ENCODE results near the gene ACAP1.

ACAP1 gene

GRCh38 chr17:7379134-7379533 is 42.8 kb downstream of the ACAP1 start:
- Histone ChIP-seq H3K4me2 (ENCODE audit: low read length) (no peak overlapping the region), H3K36me3 (ENCODE audit: insufficient read depth, low read length) (no peaks in the 10 kb centered on the region), H3K4me1 (ENCODE audit: insufficient read depth, low read length, severe bottlenecking) (peaks cover 8% of the 10 kb centered on the region), H3K9me2 (ENCODE audit: low read depth, low read length) (no peaks in the 10 kb centered on the region), H3K27me3 (ENCODE audit: insufficient read depth, low read length) (peaks cover 8% of the 10 kb centered on the region; the same call in 1 of the 2 replicates), H3F3A (ENCODE audit: insufficient read depth, low read length) (no peaks in the 10 kb centered on the region), H4K20me1 (ENCODE audit: insufficient read depth, low read length) (no peaks in the 10 kb centered on the region), H3K9me3 (ENCODE audit: low read length) (peaks cover 9% of the 10 kb centered on the region), H3K9ac (ENCODE audit: low read length) (no peak overlapping the region), H2AFZ (ENCODE audit: low read length) (no peak overlapping the region), H3K4me3 (ENCODE audit: low read depth, low read length, poor library complexity, severe bottlenecking) (no peak overlapping the region), H3K27ac (ENCODE audit: low read depth, low read length, poor library complexity, severe bottlenecking) (no peak overlapping the region), H3K79me2 (ENCODE audit: insufficient read depth, low read length) (no peaks in the 10 kb centered on the region)
- TF ChIP-seq EZH2 (IDR thresholded peaks at IDR 0.05; ENCODE audit: borderline replicate concordance, low read length), result no peak
- TF ChIP-seq CTCF (IDR thresholded peaks at IDR 0.05; ENCODE audit: low read length), result no peak

- Histone ChIP-seq H3F3A (ENCODE audit: insufficient read depth, low read length) (no peaks in the 10 kb centered on the region), H3K27me3 (ENCODE audit: insufficient read depth, low read length) (peaks cover 8% of the 10 kb centered on the region; the same call in 1 of the 2 replicates), H2AFZ (ENCODE audit: low read length) (no peak overlapping the region), H3K79me2 (ENCODE audit: insufficient read depth, low read length) (no peaks in the 10 kb centered on the region), H3K27ac (ENCODE audit: low read depth, low read length, poor library complexity, severe bottlenecking) (no peak overlapping the region), H3K36me3 (ENCODE audit: insufficient read depth, low read length) (no peaks in the 10 kb centered on the region), H3K9me3 (ENCODE audit: low read length) (peaks cover 9% of the 10 kb centered on the region), H3K9me2 (ENCODE audit: low read depth, low read length) (no peaks in the 10 kb centered on the region), H3K4me3 (ENCODE audit: low read depth, low read length, poor library complexity, severe bottlenecking) (no peak overlapping the region), H3K4me2 (ENCODE audit: low read length) (no peak overlapping the region), H4K20me1 (ENCODE audit: insufficient read depth, low read length) (no peaks in the 10 kb centered on the region), H3K9ac (ENCODE audit: low read length) (no peak overlapping the region), H3K4me1 (ENCODE audit: insufficient read depth, low read length, severe bottlenecking) (peaks cover 18% of the 10 kb centered on the region)
- no peak for TF ChIP-seq EZH2 (IDR thresholded peaks at IDR 0.05; ENCODE audit: borderline replicate concordance, low read length)
- TF ChIP-seq CTCF (IDR thresholded peaks at IDR 0.05; ENCODE audit: low read length), result no peak
Measured at GRCh38 chr17:7380321-7380720, 44.0 kb downstream of the ACAP1 start.

- Histone ChIP-seq H3K27me3 (ENCODE audit: insufficient read depth, low read length) (peaks cover 8% of the 10 kb centered on the region; the same call in 1 of the 2 replicates), H3K27ac (ENCODE audit: low read depth, low read length, poor library complexity, severe bottlenecking) (no peak within 1 kb of the TSS), H2AFZ (ENCODE audit: low read length) (no peak within 1 kb of the TSS), H3K79me2 (ENCODE audit: insufficient read depth, low read length) (no peaks in the 10 kb centered on the region), H3K36me3 (ENCODE audit: insufficient read depth, low read length) (no peaks in the 10 kb centered on the region), H3K4me1 (ENCODE audit: insufficient read depth, low read length, severe bottlenecking) (peaks cover 18% of the 10 kb centered on the region), H3K4me2 (ENCODE audit: low read length) (no peak within 1 kb of the TSS), H3K4me3 (ENCODE audit: low read depth, low read length, poor library complexity, severe bottlenecking) (no peak within 1 kb of the TSS), H3K9me3 (ENCODE audit: low read length) (peaks cover 9% of the 10 kb centered on the region), H4K20me1 (ENCODE audit: insufficient read depth, low read length) (no peaks in the 10 kb centered on the region), H3F3A (ENCODE audit: insufficient read depth, low read length) (no peaks in the 10 kb centered on the region), H3K9me2 (ENCODE audit: low read depth, low read length) (no peaks in the 10 kb centered on the region), H3K9ac (ENCODE audit: low read length) (no peak within 1 kb of the TSS)
- no peak for TF ChIP-seq CTCF (IDR thresholded peaks at IDR 0.05; ENCODE audit: low read length)
- TF ChIP-seq EZH2 (IDR thresholded peaks at IDR 0.05; ENCODE audit: borderline replicate concordance, low read length), result no peak
Measured at GRCh38 chr17:7380855-7381683, 44.7 kb downstream of the ACAP1 start, which contains the start of gene TNK1. Gene TNK1 (plus strand): TSS chr17:7381089. CDS start chr17:7382927, 1,838 bp downstream.
